GM21528 (cell line): Measurements from ENCODE around the gene LRATD1.
"Not testable (repeated sequence)": the region's sequence is repeated elsewhere in the genome, so short reads cannot be mapped to it uniquely, and the experiment has no call there.

Source experiments
- ATAC-seq: cut with Tn5 transposase; IDR thresholded peaks from one replicate; pipeline ENCODE4 v1.9.1; 2021; ENCODE audit warnings: mild to moderate bottlenecking, moderate library complexity; ENCODE audit not compliant: unreplicated experiment, low FRiP score

LRATD1 gene, protein sequence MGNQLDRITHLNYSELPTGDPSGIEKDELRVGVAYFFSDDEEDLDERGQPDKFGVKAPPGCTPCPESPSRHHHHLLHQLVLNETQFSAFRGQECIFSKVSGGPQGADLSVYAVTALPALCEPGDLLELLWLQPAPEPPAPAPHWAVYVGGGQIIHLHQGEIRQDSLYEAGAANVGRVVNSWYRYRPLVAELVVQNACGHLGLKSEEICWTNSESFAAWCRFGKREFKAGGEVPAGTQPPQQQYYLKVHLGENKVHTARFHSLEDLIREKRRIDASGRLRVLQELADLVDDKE

DNA sequence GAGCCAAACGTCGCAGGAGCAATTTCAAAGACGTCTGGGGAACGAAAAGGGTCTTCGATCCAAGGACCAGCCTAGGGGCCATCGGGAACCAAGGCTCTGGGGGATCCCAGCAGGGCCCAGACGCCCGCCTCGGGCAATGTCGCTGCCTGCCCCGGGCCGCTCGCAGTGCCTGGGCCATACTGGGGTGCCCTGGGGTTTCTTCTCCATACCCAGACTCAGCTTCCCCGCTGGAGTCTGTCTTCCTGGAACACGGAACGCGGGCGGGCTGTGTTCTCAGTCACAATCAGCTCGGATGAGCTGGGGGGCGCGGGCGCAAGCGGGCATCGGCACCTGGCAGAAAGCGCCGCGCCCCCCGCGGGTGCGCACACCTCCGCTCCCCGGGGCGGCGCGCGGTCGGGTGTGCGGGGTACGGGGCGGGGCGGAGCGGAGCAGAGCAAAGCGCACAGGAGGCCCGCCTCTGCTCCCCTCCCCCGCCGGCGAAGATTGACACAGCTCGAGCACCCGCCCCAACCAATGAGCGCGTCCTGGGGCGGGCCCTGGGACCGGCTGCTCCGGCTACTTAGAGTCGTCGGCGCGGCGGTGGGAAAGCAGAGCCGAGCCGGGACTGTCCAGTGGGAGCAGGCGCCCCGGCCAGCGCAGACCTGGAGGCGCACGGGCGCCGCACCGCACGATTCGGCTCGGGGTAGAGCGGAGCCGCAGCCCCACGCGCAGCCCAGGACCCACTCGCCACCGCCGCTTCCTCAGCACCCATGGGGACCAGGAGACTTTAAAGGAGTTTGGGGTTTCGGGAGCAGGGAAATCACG is at the start of gene LRATD1:
LRATD1 (plus strand) TSS at position 585 of the 804 bp plus-strand sequence. CDS start 1,263 bp downstream, outside the sequence.
- ATAC-seq, result no peak

DNA sequence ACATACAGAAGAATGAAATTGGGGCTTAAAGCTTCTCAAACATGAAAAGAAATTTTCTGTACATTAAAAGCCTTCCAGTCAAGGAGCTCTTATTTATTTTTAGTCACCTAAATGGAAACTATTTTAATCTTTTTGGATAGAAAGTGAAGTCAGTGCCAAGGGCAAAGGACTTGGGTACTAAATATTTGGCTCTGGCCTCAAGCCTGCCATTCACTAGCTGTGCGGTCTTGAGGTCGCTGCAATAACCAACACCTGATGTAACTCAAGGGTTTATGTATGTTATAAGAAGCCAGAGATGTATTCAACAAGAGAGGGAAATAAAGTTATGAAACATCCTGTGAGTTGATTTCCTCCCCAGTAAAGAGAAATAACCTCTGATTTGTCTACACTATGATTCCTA is 49.5 kb upstream of the LRATD1 start:
- no peak for ATAC-seq

DNA sequence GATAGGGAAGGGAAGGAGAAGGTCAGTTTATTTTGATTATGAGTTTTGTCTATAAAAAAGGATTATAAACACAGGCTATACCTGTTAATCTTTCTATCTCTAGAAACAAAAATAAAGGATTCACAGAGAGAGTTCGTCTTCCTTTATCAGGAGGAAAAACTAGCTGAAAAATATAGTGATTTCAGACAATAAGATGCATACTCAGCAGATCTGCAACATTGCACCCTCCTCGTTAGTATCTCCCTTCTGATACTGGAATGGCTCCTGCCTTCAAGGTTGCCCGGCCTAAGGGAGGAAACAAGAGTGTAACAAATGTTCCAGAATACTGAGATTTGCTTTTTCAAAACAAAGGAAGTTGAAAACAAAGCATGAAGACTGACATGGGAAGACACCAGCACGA is 48.7 kb upstream of the LRATD1 start:
- ATAC-seq, result no peak

DNA sequence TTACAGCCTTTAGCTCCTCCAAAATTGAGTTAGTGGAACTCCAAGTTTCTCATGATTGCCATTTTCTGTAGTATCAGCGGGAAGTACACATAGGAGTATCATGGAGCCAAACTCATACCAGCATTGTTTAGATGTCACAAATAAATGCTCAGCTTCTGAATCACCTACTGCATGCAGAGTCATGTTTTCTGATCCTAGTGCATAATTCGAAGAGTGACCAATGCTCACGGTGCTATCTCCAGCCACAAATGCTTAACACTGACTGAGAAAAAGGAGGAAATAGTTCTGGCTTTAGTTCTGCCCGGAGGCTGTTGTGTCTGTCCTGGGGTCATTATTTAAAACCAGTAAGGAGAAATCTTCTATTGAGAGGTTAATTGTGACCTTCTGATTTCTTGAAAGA is 45.4 kb upstream of the LRATD1 start:
- no peak for ATAC-seq

DNA sequence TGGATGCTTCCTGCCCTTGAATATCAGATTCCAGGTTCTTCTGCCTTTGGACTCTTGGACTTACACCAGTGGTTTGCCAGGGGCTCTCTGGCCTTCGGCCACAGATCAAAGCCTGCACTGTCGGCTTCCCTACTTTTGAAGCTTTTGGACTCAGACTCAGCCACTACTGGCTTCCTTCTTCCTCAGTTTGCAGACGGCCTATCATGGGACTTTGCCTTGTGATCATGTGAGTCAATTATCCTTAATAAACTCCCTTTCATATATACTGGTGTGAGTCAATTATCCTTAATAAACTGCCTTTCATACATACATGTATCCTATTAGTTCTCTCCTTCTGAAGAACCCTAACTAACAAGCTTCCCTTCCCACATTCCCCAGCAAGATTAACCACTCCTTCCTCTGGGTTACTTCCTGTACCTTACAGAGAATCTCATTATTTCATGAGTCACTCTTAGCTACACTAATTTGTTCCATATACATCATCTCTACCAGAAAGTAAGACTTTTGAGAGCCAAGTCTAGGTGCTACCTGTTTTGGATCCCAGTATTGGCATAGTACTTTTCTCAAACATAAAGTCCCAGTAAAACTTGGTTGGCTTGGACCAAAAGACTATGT is 31.3 kb upstream of the LRATD1 start:
- no peak for ATAC-seq

DNA sequence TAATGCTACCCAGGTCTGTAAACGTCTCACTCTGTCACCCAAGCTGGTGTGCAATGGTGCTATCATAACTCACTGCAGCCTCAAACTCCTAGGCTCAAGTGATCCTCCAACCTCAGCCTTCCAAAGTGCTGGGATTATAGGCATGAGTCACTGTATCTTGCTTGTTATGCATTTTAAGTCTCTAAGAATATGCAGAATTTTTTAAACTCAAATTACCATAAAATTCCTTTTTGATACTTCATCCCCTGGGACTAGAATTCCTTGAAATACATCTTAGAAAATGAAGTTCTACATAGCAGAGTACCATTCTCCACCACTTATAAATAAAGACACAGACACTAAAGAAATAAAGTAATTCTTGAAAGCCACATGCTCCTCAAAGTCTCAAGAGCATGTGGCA is 30.2 kb upstream of the LRATD1 start:
- no peak for ATAC-seq

DNA sequence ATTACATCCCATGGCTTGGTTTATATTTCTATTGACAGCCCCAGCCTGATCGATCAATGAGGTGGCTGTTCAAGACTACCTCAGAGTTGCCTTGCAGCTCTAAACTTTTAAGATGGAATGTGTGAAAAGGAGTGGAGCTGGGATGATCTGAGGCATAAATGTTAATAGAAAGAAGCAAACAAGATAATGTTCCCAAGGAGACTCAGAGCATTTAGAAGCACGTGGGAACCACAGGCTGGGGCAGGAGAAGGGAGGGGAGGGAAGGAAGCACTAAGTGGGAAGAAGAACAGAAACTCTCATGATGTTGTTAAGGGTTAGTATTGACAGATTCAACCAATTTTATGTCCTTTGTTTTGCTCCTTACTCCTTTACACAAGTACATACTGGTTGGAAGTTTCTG is 28.8 kb upstream of the LRATD1 start:
- no peak for ATAC-seq

DNA sequence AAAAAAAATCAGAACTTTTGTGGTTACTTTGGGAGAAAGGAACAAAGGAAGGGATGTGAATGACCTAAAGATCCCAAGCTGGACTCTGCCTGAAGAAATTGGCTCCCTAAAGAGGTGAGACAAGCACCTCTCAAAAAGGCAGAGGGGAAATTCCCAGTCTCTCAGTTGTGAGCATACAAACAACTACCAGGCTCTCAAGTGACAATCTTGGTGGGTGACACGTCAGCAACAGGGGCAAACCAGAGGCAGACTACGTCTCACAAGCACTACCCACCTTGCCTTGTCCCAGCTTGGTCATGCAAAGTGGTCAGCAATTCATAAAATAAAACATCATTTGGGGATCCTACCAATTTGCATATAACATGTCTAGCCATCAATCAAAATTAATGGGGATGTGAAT is 24.3 kb upstream of the LRATD1 start:
- no peak for ATAC-seq

DNA sequence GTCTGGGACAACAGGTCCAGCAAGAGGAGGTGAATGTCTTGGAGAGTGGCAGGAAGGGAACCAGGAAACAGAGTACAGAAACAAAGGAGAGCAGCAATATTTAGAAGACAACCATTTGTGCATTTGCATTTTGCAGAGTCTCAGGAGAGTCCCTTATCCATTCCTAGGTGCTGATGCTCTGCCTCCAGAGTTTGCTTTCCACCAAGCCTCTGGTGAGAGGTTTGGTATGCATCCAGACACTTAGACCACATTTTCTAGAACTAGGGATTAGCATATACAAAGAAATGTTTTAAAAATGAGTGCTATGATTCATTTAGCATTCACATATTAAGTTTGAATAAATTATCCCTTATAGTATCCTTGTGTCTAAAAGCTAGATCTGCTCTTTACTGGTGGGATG is 18.5 kb upstream of the LRATD1 start:
- ATAC-seq, result no peak

DNA sequence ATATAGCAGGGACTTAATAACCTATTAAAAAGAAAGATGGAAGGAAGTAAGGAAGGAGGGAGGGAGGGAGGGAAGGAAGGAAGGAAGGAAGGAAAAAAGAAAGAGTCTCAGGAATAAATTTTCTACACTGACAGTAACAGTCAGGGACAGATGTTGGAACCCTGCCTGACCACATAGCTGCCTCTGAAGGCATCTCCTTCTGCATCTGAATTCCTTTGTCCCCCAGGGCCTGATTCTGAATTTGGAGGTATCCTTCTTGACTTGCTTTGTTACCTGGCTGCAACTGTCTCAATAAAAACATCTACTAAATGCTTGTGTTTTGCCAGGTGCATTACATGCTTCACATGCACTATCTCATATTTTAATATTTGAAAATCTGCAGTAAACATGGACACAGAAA is 17.4 kb upstream of the LRATD1 start:
- no peak for ATAC-seq

DNA sequence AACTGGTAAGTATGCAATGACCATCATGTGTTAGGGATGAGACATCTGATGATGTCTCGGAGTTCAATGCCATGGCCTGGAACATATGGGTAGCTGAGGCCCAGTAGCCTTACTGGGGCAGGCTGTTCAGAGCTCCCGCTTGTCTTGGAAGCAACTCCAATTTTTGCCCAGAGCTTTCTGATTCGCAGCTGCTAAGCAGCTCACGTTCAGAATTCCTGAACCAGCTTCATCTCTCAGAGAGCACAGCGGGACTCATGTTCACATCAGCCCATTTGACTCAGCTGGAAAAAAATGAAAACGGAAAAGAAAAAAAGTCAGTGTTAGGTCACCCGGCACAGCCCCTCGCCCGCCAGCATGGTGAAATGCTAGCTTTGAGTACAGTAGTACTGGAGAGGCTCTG is 16.8 kb upstream of the LRATD1 start:
- ATAC-seq, result no peak

DNA sequence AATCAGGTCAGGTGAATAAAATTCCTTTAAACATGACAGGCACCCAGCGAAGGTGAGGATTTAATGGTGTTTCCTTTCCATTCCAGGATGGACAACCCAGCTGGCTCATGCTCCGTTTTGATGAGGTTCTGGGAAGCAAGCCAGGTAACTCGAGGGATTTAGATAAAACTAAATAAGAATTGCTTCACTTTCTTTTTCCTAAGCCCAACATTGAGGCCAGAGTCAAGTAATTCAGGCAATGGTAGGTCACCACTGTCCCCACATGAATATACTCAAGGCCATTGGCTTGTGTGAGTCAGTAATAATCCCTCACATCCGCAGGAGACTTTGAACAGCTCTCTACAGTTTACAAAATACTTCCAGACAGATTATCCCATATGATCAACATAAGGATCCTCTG is 16.2 kb upstream of the LRATD1 start:
- no peak for ATAC-seq

DNA sequence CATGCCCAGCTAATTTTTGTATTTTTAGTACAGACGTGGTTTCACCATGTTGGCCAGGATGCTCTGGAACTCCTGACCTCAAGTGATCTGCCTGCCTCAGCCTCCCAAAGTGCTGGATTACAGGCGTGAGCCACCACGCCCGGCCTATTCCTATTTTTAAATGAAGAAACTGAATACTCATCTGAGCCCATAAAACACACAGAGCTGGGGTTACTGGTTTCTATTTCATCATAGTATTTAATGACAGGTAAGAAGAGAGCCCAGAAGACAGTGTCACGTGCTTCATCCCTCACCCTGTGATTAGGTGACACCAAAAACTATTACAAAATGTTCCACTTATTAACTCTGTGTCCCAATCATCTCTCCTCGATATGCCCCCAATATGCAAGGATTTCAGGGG is 15.6 kb upstream of the LRATD1 start:
- no peak for ATAC-seq

DNA sequence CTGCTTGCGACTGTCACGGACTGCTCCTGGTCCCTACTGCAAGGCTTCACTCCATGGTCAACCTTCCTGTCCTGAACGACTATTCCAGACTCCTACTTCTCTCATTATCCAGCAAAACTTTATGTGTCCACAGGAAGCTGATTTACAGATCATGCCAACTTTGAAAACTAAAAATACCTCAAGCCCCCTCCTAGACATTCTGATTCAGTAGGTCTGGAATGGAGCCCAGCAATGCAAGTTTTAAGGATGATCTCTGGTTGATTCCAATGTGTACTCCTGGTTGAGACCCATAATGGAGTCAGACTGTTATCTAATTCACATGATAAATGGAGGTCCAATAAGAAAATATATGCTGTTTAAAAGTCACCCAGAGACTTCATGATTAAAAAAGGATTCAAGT is 13.1 kb upstream of the LRATD1 start:
- no peak for ATAC-seq

DNA sequence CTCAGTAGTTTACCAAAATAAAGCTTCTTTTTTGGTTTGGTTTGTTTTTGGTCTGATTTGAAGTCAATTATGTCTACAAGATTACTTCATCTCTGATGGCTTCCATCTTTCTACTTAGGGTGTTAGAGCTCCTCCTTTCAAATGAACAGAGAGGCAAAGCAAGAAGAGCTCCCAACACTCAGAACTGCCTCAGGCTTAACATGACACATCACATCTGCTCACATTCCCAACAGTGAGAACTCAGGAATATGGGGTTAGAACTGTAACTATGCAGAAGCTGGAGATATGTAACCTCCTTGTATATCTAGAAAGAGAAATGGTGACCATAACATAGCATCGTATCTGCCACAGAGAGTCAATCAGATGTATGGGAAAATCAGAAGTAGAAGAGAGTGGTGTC is 11.4 kb upstream of the LRATD1 start:
- ATAC-seq, result no peak

DNA sequence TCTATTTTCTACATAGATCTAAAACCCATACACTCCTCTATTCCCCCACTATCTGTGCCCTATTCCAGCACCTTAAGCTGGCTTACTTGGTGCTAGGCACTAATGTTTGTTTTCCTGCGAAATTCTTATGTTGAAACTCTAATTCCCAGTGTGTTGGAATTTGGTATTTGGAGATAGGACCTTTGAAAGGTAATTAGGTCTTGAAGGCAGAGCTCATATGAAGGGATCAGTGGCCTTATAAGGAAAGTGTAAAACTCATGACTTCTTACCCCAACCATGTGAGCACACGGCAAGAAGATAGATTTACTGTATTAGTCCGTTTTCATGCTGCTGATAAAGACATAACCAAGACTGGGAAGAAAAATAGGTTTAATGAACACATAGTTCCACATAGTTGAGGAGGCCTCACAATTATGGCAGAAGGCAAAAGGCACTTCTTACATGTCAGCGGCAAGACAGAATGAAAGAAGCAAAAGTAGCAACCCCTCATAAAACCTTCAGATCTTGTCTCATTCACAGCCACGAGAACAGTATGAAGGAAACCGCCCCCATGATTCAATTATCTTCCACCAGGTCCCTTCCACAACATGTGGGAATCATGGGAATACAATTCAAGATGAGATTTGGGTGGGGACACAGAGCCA is 10.5 kb upstream of the LRATD1 start:
- ATAC-seq, result no peak

DNA sequence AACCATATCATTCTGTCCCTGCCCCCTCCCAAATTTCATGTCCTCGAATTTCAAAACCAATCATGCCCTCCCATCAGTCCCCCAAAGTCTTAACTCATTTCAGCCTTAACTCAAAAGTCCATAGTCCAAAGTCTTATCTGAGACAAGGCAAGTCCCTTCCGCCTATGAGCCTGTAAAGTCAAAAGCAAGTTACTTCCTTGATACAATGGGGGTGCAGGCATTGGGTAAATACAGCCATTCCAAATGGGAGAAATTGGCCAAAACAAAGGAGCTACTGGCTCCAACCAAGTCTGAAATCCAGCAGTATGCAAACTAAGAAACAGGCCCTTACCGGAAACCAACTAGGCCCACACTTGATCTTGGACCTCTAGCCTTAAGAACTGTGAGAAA is 10.0 kb upstream of the LRATD1 start:
- ATAC-seq, result not testable (repeated sequence)

DNA sequence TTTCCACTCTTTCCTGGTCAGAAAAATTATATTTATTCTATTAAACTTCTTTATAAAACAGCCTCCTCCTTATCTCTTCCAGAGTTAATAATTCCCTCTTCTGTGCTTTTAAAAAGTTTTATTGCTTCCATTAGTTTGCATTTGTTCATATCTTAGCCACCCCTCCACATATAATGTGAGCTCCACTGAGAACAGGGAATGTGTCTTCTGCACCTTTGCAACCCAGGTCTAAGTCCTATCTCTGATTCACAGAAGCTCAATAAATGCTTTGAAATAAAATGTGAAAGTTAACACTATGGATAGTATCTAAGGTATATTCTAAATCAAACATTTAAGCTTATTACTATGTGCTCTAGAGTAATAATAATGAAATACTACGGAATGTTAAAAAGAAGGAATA is 9.3 kb upstream of the LRATD1 start:
- no peak for ATAC-seq

DNA sequence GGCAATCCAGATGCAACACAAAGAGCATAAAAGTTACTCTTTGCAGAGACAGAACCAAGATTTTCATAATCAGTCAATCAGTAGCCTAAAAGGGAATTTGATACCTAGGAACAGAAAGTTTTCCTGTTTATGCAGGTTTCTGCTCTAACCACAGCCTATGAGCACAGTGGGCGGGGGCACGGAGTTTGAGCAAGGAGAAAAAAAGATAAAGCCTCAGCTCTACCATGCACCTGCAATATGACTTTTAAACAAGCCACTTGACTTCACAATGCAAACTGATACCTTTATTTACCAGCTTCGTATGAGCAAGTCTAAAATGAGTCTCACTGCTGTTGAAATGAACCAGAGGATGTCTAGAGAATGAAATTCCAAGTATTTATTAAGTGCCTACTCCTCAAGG is 5.6 kb upstream of the LRATD1 start:
- no peak for ATAC-seq

DNA sequence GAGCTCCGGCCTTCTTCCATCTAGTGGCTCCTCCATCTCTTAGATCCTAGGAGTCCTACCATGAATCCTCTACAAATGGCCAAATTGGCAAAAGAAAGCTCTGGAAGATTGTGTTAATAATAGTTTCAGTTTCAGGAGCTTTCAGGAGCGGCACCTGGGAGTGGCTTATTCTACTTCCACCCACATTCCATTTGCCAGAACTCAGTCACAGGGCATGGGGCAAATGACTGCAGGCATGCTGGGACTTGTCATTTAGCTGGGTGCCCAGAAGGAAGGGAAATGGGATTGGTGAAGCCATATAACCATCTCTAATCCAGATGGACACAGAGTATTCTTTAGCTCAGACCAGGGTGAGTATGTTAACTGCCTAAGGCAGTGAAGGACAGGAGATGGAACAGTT is 3.6 kb upstream of the LRATD1 start:
- ATAC-seq, result no peak

DNA sequence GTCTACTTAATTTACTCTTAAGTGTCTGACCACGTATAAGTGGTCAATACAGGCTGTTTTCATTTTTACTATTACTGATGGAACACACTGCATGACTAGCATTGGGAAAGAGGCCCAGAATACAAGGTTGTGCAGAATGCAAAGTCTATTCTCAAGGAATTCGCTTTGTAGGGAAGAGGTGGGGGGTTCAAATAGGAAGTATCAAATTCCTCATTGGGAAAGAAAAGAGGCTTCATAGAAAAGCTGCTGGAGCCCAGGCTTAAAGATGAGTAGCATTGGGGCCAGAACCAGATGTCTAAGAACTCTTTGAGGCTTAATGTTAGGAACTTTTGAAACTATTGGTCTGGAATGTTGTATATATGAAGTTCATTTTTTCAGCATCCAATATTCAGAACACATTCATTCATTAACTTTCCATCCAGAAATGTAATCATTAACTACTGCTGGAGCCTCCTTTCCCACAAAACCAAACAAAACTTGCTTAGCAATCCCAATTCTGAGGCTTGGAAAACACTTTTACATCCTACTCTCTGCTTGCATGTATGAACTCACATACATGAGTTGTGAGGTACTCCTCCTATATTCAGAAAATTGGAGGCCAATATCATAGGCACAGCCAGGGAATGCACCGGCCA is 994 bp upstream of the LRATD1 start:
- no peak for ATAC-seq
